Frontal cortex (tissue), 4 donors: ENCODE measurements around the gene SNAPC4. TPM values are rescaled to one million over a fixed set of nuclear protein-coding genes. Genes with fewer than 3 reads are reported as not detected.
"Not testable (repeated sequence)": the region's sequence is repeated elsewhere in the genome, so short reads cannot be mapped to it uniquely, and the experiment has no call there.

Source experiments
- DNase-seq, 2 donors: peaks; one replicate each; pipeline ENCODE4 v3.0.0; 2012; ENCODE audit warnings: low spot score in 2 of 2
- FAIRE-seq: peaks from 2 replicates; lab custom pipeline; 2012; peaks lifted over from hg19 to GRCh38; lab: Jason Lieb, UNC
- total RNA-seq: library from RNA; depleted of rRNA; stranded (reverse); fragments of >200 nt; gene quantifications from one replicate; pipeline ENCODE4 v1.2.3, GENCODE V29; 2014
- donor health status: control.
- donor health status: control.
- donor health status: control.

Gene SNAPC4
- total RNA-seq, 1 donor from 2014 or later, result 5.7 TPM

DNA sequence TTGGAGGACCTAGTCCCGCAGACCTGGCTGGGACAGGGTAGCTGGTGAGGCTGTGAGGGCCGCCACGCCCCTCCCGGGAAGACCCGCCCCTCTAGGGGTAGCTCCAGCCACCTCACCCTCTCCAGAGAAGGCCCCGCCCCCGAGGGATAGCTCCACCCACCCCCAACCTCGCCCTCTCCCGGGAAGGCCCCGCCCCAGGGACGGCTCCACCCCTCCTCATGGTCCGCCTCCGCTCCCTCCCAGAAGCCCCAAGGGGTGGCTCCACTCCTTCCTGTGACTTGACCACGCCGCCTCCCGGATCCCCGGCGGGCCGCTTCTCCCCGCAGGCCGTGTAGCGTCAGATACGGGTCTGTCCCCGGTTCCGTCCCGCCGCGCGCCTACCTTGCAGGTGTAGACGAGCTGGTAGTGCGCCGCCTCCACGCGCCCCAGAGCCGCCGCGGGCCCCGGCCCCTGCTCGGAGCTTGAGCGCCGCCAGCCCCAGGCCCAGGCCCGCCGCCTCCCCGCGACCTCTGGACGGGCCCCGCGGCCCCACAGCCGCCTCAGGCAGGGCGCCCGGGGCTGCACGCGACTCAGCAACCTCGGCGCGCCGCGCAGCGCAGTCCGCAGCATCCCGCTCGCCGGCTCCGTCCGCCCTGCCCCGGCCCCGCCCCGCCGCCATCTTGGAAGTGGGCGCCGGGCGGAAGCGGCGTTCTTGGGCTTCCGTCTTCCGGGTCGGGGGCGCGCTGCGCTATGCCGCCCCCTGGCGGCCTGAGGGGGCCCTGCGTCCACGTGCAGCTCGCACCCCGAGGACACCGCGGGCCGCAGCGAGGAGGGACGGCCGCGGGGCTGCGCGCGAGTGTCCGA, 36.6 kb downstream of the SNAPC4 start, which contains the start of gene DNLZ:
DNLZ (minus strand) TSS at position 639 of the 843 bp plus-strand sequence; CDS start at position 609, 30 bp downstream.
- no peak for FAIRE-seq

DNA sequence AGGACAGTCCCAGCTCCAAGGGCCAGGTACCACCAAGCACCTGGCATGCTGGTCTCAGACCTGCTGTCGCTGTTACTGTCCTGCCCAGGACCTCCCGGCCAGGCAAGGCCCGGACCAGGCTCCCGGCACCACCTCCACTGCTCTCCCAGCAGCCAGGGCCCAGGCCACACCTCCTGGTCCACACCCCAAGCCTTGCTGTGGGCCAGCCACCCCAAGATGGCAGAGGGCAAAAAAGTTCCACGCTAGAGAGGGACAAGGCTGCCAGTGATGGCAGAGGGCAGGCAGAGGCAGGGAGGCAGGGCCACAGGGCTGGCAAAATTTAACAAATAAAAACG, 37.6 kb downstream of the SNAPC4 start:
- FAIRE-seq (no peak), DNase-seq (no peak)

More for the DNA sequence above, 36.6 kb downstream of the SNAPC4 start, which contains the start of gene DNLZ:
- DNase-seq, result peak; percentile 98 to 100

DNA sequence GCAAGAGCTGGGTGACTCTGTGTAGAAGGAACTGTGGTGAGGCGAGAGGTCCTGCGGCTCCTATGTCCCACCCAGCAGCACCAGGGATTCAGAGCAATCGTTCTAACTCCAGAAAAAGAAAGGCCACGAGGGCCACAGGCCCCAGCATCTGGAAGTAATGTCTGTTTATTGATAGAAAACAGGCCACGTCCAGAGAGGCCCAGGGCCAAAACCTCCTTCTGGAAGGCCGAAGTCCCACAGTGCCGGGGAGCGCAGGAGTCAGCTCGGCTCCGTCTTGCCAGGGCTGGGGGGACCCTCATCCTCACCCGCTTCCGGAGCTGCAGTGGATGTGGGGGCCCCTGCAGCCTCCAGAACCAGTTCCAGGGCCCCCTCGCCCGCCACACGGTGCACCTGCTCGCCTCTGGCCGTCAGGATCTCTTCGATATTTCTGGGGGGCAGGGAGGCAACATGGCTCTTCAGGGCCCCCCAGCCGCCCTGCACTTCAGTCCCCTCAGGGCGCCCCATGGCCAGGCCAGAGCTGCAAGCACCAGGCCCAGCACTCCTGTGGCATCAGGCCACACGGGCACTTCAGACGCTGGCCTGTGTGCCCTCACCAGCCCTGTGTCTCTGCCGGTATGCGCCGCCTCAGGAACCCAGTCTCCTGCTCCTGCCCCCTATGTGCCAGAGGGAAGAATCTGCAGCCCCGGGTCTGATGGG, 38.1 kb downstream of the SNAPC4 start:
- FAIRE-seq (no peak), DNase-seq (no peak)

DNA sequence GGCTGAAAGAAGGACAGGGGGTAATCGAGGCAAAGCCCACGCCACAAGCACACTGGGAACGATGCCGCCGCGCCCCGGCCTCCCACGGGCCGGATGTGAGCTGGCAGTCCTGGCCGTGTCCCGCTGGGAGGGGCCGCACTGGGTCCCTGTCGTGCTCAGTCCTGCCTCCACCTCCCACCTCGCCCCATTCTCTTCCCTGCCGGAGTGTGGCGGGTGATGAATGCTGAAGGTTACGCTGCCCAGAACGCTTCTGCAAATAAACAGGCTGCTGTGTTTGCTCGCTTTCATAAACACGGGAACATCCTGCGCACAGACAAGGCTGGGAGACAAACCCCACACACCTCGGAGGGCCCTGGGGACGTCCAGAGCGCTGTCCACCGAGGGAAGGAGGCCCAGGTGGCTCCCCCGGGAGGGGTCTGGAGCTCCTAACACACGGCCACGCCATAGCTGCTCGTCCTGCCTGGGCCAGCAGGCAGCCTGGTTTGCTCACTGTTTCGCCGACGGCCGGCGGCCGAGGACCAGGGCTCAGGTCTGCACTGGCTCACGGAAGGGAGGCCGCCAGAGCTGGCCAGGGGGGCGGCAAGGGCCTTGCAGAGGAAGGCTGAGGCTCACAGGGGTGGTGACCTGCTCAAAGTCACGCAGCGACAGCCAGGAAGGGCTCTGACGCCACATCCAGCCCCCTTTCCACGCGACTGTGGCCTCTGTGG, 38.8 kb downstream of the SNAPC4 start:
- no peak for FAIRE-seq
- peak in 1 of 2 donors; percentile 61 for DNase-seq

DNA sequence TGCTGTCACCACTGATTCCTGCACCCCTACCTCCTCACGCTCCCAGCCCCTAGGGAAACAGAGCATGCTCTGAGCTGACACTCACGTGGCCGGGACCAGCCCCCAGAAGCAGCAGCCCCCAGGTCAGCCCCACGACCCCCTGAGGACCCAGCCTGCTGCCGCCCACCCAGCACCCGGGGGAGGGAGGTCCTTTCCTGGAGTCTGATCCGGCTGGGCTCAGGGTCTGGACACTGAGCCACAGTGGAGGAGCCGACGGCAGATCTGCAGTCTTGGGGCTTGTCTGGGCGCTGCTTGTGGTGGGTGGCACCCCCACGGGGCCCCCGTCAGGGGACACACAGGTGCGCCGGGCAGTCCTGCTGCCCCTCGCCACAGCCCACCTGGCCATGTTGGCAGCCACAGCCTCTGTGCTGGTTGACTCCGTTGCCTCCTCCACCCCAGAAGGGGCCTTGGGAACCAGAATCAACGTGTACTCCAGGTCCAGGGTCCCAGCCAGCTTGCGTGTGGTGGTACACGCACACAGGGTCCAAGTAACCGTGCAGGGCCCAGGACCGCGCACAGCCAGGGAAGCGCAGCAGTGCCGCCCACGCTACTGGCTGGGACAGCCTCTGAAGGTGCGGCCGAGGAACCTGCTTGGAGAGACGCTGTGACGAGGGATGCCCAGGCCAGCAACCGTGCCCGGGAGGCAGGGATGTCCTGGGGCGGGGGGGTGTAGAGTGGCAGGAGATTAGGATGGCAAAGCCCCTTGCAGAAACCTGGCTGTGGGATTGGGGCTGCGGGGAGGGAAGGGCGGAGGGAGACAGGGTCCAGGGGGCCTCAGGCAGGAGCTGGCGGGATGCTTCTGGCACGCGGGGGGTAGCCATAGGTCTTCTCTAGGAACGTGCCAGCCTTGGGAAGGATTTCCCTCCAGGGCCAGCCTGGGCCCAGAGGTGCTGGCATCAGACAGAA, 39.9 kb downstream of the SNAPC4 start:
- no peak for FAIRE-seq
- DNase-seq, result no peak

DNA sequence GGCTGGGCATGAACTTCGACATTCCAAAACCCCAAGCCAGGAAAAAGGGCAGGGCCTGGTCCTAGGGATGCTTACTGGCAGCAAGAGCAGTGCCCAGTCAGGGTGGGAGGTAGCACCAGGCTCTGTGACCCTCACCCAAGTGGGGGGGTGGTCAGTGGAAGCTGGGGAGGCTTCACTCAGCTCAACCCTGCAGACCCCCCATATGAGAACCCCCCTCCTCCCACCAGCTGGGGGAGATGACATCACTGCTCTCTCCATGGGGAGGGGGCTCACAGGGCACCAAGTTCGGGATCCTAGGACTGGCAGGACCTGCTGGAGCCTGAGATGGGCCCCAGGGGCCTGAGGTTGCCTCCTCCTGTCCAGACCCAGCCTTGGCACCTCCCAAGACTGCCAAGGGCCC, 41.1 kb downstream of the SNAPC4 start:
- DNase-seq (no peak), FAIRE-seq (no peak)

GRCh38 chr9:136358016-136358415, 42.0 kb downstream of the SNAPC4 start:
- no peak for DNase-seq
- FAIRE-seq, result no peak

DNA sequence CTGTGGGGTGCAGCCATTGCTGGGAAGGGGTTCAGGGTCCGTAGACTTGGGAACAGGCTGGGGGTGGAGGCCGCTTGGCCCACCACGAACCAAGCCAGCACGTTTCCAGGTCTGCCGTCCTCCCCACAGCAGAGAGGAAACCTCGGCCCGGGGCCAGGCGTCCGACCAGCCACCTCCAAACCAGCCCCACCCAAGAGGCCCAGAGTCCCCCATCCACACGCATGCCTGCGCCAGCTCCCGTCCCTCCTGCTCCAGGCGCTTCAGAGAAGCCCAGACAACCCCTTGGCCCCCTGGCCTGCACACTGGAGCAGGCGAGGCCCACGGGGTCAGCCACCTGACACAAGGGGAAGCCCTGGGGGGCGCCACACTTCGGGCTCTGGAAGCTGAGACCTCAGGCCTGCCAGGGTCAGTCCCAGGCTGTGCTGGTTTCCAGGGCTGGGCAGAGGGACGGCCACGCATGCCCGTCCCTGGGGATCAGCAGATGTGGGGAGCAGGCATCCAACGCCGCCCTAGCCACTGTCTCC, 42.7 kb downstream of the SNAPC4 start:
- FAIRE-seq (no peak), DNase-seq (no peak)

DNA sequence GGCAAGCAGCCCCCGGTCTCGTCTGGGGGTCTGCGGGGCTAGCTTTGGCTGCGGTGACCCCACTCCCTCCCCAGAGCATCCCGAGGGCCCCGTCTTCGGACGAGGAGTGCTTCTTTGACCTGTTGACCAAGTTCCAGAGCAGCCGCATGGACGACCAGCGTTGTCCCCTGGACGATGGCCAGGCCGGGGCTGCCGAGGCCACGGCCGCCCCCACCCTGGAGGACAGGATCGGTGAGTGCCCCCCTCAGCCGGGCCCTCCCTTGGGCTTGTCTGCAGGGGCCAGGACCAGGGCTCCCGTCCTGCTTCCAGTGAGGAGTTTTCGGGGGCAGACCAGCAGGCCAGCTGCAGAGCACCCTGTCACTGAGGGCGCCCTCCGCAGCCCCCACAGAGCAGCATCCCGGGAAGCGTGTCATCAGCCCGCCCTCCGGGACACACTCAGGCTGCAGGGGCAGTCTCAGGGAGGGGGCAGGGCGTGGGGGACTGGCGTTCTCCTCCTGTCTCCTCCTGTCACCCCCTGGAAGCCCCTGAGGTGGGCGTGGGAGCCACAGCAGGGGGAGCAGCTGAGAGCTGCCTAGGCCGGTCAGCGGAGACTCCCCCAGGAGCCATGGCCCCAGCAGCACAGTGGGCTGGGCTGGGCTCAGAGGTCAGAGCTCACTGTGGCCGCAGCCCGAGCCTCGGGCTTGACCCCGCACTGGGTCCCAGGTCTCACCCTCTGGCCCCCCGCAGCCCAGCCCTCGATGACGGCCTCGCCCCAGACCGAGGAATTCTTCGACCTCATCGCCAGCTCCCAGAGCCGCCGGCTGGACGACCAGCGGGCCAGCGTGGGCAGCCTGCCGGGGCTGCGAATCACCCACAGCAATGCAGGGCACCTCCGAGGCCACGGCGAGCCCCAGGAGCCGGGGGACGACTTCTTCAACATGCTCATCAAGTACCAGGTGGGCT, 44.1 kb downstream of the SNAPC4 start:
- no peak for FAIRE-seq

GRCh38 chr9:136354592-136355085, 45.3 kb downstream of the SNAPC4 start:
- FAIRE-seq, result no peak
- no peak for DNase-seq

More for the DNA sequence above, 44.1 kb downstream of the SNAPC4 start:
- DNase-seq, result no peak

GRCh38 chr9:136353757-136354488, 46.0 kb downstream of the SNAPC4 start:
- DNase-seq, result no peak
- no peak for FAIRE-seq

DNA sequence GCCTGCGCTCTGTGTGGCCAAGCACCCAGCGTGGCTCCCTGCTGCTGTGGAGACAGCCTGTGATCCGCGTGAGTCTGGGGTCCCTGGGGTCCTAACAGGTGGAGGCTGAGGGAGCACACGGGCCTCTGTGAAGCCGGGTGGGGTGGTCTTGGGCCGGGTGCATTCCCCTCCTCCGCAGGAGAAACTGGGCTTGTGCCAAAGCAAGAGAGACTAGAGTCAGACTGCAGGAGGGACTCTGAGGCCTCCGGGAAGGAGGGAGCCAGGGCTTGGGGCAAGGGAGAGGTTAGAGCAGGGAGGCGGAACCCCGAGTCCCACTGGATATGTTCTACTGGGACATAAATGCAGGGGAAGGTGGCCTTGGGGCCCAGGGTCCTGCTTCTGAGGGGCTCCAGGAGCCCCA, 46.9 kb downstream of the SNAPC4 start:
- DNase-seq (no peak), FAIRE-seq (no peak)

DNA sequence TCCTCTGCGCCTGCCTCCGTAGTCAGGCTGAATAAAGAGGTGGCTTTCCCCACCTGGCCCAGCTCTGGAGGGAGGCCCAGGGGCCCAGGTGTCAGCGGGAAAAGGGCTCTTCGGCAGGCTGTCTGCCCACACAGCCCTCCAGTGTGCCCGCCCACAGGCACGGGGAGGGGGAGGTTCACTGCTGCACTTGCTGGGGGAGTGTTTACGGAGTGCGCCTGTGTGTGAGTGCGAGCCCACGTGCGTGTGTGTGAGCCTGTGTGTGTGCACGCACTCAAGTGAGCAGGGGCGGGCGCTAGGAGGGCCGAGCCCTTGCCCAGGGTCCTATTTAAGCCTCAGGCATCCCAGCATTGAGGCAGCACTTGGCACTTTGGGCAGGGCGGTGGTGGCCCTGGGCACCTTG, 47.3 kb downstream of the SNAPC4 start:
- FAIRE-seq (no peak), DNase-seq (peak in 1 of 2 donors; percentile 67)

DNA sequence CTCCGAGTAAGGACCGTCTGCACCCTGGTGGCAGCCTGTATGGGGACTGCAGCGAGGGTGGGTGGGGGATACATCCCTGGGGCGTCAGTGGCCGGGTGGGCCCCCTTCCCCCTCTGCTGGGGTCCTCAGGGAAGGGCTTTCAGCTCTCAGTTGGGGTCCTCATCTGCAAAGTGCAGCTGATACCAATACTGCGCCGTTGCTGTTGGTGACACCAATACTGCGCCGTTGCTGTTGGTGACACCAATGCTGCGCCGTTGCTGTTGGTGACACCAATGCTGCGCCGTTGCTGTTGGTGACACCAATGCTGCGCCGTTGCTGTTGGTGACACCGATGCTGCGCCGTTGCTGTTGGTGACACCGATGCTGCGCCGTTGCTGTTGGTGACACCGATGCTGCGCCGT, 48.1 kb downstream of the SNAPC4 start:
- FAIRE-seq, DNase-seq: not testable (repeated sequence)

DNA sequence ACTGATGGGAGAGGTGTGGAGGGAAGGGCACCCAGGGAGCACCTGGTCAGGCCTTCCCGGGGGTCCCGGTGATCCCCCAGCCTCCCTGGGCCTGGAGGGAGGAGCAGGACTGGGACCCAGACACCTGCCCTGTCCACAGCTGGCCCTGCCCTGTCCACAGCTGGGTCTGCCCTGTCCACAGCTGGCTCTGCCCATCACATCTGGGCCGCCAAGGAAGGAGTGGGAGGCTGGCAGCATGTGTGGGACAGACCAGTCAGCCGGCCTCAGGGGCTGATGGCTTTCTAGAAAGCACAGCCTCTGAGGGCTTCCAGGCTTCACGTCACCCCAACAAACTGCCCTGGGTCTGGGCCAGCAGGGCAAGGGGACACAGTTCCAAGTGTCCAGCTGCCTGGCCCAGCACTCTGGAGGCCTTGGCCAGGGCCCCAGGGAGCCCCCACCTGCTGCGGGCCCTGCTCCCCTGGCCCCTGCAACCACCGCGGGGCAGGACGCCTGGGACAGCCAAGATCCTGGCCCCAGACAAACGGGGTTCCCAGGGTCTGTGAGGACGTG, 48.6 kb downstream of the SNAPC4 start:
- no peak for DNase-seq
- FAIRE-seq, result no peak
